ENCODE data around the gene ELAPOR1.
A peak's percentile ranks its signal among the peaks of the same experiment; 100 is the strongest.

The ELAPOR1 gene

GRCh38 chr1:109113590-109114341 is at the start of gene ELAPOR1:
ELAPOR1 (plus strand) TSS chr1:109114115; CDS start chr1:109114184, 69 bp downstream.
- H3K4me3 ChIP-seq (ENCODE audit: low read depth, low read length), result peak within 1 kb of the TSS; percentile 59
- peaks cover 55% of the 10 kb centered on the region for H3K27me3 ChIP-seq (ENCODE audit: control insufficient read depth, insufficient read depth, low read length)
- H3K36me3 ChIP-seq (ENCODE audit: control insufficient read depth, insufficient read depth, low read length), result no peaks in the 10 kb centered on the region
- H3K9me3 ChIP-seq (ENCODE audit: control insufficient read depth, insufficient read depth, low read length), result no peaks in the 10 kb centered on the region
- H3K4me1 ChIP-seq (ENCODE audit: control insufficient read depth, insufficient read depth, low read length), result no peaks in the 10 kb centered on the region
- no peak within 1 kb of the TSS for H3K27ac ChIP-seq (ENCODE audit: low read depth, low read length)
- no peak within 1 kb of the TSS for H3K9ac ChIP-seq (ENCODE audit: low read depth, low read length)

GRCh38 chr1:109065137-109065536 is 48.8 kb upstream of the ELAPOR1 start:
- Histone ChIP-seq H3K36me3 (ENCODE audit: control insufficient read depth, insufficient read depth, low read length) (peaks cover 53% of the 10 kb centered on the region), H3K4me3 (ENCODE audit: low read depth, low read length) (no peak overlapping the region), H3K9ac (ENCODE audit: low read depth, low read length) (no peak overlapping the region), H3K4me1 (ENCODE audit: control insufficient read depth, insufficient read depth, low read length) (no peaks in the 10 kb centered on the region), H3K27ac (ENCODE audit: low read depth, low read length) (no peak overlapping the region), H3K9me3 (ENCODE audit: control insufficient read depth, insufficient read depth, low read length) (no peaks in the 10 kb centered on the region), H3K27me3 (ENCODE audit: control insufficient read depth, insufficient read depth, low read length) (no peaks in the 10 kb centered on the region)

- H3K36me3 ChIP-seq (ENCODE audit: control insufficient read depth, insufficient read depth, low read length), result peaks cover 54% of the 10 kb centered on the region
- H3K9ac ChIP-seq (ENCODE audit: low read depth, low read length), result no peak overlapping the region
- H3K4me3 ChIP-seq (ENCODE audit: low read depth, low read length), result no peak overlapping the region
- no peaks in the 10 kb centered on the region for H3K9me3 ChIP-seq (ENCODE audit: control insufficient read depth, insufficient read depth, low read length)
- no peak overlapping the region for H3K27ac ChIP-seq (ENCODE audit: low read depth, low read length)
- no peaks in the 10 kb centered on the region for H3K27me3 ChIP-seq (ENCODE audit: control insufficient read depth, insufficient read depth, low read length)
- H3K4me1 ChIP-seq (ENCODE audit: control insufficient read depth, insufficient read depth, low read length), result no peaks in the 10 kb centered on the region
Measured at GRCh38 chr1:109067883-109068282, 46.0 kb upstream of the ELAPOR1 start.

GRCh38 chr1:109069294-109069693 is 44.6 kb upstream of the ELAPOR1 start:
- H3K4me1 ChIP-seq (ENCODE audit: control insufficient read depth, insufficient read depth, low read length), result no peaks in the 10 kb centered on the region
- H3K27me3 ChIP-seq (ENCODE audit: control insufficient read depth, insufficient read depth, low read length), result no peaks in the 10 kb centered on the region
- H3K9ac ChIP-seq (ENCODE audit: low read depth, low read length), result no peak overlapping the region
- H3K27ac ChIP-seq (ENCODE audit: low read depth, low read length), result no peak overlapping the region
- H3K9me3 ChIP-seq (ENCODE audit: control insufficient read depth, insufficient read depth, low read length), result no peaks in the 10 kb centered on the region
- no peak overlapping the region for H3K4me3 ChIP-seq (ENCODE audit: low read depth, low read length)
- H3K36me3 ChIP-seq (ENCODE audit: control insufficient read depth, insufficient read depth, low read length), result peaks cover 47% of the 10 kb centered on the region

GRCh38 chr1:109075531-109076490 is 38.1 kb upstream of the ELAPOR1 start, which contains the start of gene TAF13:
TAF13 (minus strand) TSS chr1:109076003; CDS start chr1:109075947, 56 bp downstream.
- no peaks in the 10 kb centered on the region for H3K27me3 ChIP-seq (ENCODE audit: control insufficient read depth, insufficient read depth, low read length)
- H3K4me3 ChIP-seq (ENCODE audit: low read depth, low read length), result peak within 1 kb of the TSS; percentile 95
- peaks cover 8% of the 10 kb centered on the region; the same call in 1 of the 2 replicates for H3K4me1 ChIP-seq (ENCODE audit: control insufficient read depth, insufficient read depth, low read length)
- no peaks in the 10 kb centered on the region for H3K9me3 ChIP-seq (ENCODE audit: control insufficient read depth, insufficient read depth, low read length)
- H3K36me3 ChIP-seq (ENCODE audit: control insufficient read depth, insufficient read depth, low read length), result peaks cover 8% of the 10 kb centered on the region
- H3K27ac ChIP-seq (ENCODE audit: low read depth, low read length), result peak within 1 kb of the TSS; percentile 97
- peak within 1 kb of the TSS; percentile 82 for H3K9ac ChIP-seq (ENCODE audit: low read depth, low read length)

- Histone ChIP-seq H3K27me3 (ENCODE audit: control insufficient read depth, insufficient read depth, low read length) (no peaks in the 10 kb centered on the region), H3K27ac (ENCODE audit: low read depth, low read length) (no peak overlapping the region), H3K4me3 (ENCODE audit: low read depth, low read length) (no peak overlapping the region), H3K36me3 (ENCODE audit: control insufficient read depth, insufficient read depth, low read length) (no peaks in the 10 kb centered on the region), H3K9me3 (ENCODE audit: control insufficient read depth, insufficient read depth, low read length) (no peaks in the 10 kb centered on the region), H3K4me1 (ENCODE audit: control insufficient read depth, insufficient read depth, low read length) (peaks cover 10% of the 10 kb centered on the region; the same call in 1 of the 2 replicates), H3K9ac (ENCODE audit: low read depth, low read length) (no peak overlapping the region)
Measured at GRCh38 chr1:109078317-109078716, 35.6 kb upstream of the ELAPOR1 start.

- Histone ChIP-seq H3K9ac (ENCODE audit: low read depth, low read length) (no peak overlapping the region), H3K4me1 (ENCODE audit: control insufficient read depth, insufficient read depth, low read length) (peaks cover 19% of the 10 kb centered on the region), H3K36me3 (ENCODE audit: control insufficient read depth, insufficient read depth, low read length) (no peaks in the 10 kb centered on the region), H3K27ac (ENCODE audit: low read depth, low read length) (no peak overlapping the region), H3K9me3 (ENCODE audit: control insufficient read depth, insufficient read depth, low read length) (no peaks in the 10 kb centered on the region), H3K27me3 (ENCODE audit: control insufficient read depth, insufficient read depth, low read length) (no peaks in the 10 kb centered on the region), H3K4me3 (ENCODE audit: low read depth, low read length) (no peak overlapping the region)
Measured at GRCh38 chr1:109079240-109079622, 34.7 kb upstream of the ELAPOR1 start.

- H3K9ac ChIP-seq (ENCODE audit: low read depth, low read length), result no peak overlapping the region
- no peaks in the 10 kb centered on the region for H3K9me3 ChIP-seq (ENCODE audit: control insufficient read depth, insufficient read depth, low read length)
- H3K4me1 ChIP-seq (ENCODE audit: control insufficient read depth, insufficient read depth, low read length), result peaks cover 17% of the 10 kb centered on the region
- no peaks in the 10 kb centered on the region for H3K27me3 ChIP-seq (ENCODE audit: control insufficient read depth, insufficient read depth, low read length)
- H3K27ac ChIP-seq (ENCODE audit: low read depth, low read length), result peak overlapping the region; percentile 21
- no peaks in the 10 kb centered on the region for H3K36me3 ChIP-seq (ENCODE audit: control insufficient read depth, insufficient read depth, low read length)
- no peak overlapping the region for H3K4me3 ChIP-seq (ENCODE audit: low read depth, low read length)
Measured at GRCh38 chr1:109080441-109081082, 33.4 kb upstream of the ELAPOR1 start.

- Histone ChIP-seq H3K9me3 (ENCODE audit: control insufficient read depth, insufficient read depth, low read length) (no peaks in the 10 kb centered on the region), H3K4me1 (ENCODE audit: control insufficient read depth, insufficient read depth, low read length) (peaks cover 17% of the 10 kb centered on the region), H3K36me3 (ENCODE audit: control insufficient read depth, insufficient read depth, low read length) (no peaks in the 10 kb centered on the region), H3K27ac (ENCODE audit: low read depth, low read length) (peak overlapping the region; percentile 41), H3K27me3 (ENCODE audit: control insufficient read depth, insufficient read depth, low read length) (no peaks in the 10 kb centered on the region), H3K4me3 (ENCODE audit: low read depth, low read length) (no peak overlapping the region), H3K9ac (ENCODE audit: low read depth, low read length) (no peak overlapping the region)
Measured at GRCh38 chr1:109083501-109083900, 30.4 kb upstream of the ELAPOR1 start.

GRCh38 chr1:109083923-109084322 is 30.0 kb upstream of the ELAPOR1 start:
- Histone ChIP-seq H3K36me3 (ENCODE audit: control insufficient read depth, insufficient read depth, low read length) (no peaks in the 10 kb centered on the region), H3K9ac (ENCODE audit: low read depth, low read length) (no peak overlapping the region), H3K27me3 (ENCODE audit: control insufficient read depth, insufficient read depth, low read length) (no peaks in the 10 kb centered on the region), H3K4me1 (ENCODE audit: control insufficient read depth, insufficient read depth, low read length) (peaks cover 17% of the 10 kb centered on the region), H3K4me3 (ENCODE audit: low read depth, low read length) (no peak overlapping the region), H3K27ac (ENCODE audit: low read depth, low read length) (peak overlapping the region; percentile 41), H3K9me3 (ENCODE audit: control insufficient read depth, insufficient read depth, low read length) (no peaks in the 10 kb centered on the region)
